GM13976 (cell line): ENCODE results near the gene GRIK2.

Source experiments
- DNase-seq: peaks from one replicate; pipeline ENCODE4 v3.0.0; 2012; ENCODE audit warnings: low spot score
- CTCF ChIP-seq: IDR thresholded peaks from 2 replicates; pipeline ENCODE4 v1.5.1; 2012; ENCODE audit warnings: borderline replicate concordance, mild to moderate bottlenecking; ENCODE audit not compliant: insufficient read depth; ENCODE audit errors: extremely low read depth, missing control alignments, control extremely low read depth
- in situ Hi-C: fragments of 300-500 bp; cut with MboI; formaldehyde crosslinking; loops from one replicate; pipeline ENCODE4 v1.12.0; 2022; ENCODE audit warnings: low sequenced_read_pairs, mixed read lengths, inconsistent platforms; ENCODE audit not compliant: unreplicated experiment

GRIK2 gene

DNA sequence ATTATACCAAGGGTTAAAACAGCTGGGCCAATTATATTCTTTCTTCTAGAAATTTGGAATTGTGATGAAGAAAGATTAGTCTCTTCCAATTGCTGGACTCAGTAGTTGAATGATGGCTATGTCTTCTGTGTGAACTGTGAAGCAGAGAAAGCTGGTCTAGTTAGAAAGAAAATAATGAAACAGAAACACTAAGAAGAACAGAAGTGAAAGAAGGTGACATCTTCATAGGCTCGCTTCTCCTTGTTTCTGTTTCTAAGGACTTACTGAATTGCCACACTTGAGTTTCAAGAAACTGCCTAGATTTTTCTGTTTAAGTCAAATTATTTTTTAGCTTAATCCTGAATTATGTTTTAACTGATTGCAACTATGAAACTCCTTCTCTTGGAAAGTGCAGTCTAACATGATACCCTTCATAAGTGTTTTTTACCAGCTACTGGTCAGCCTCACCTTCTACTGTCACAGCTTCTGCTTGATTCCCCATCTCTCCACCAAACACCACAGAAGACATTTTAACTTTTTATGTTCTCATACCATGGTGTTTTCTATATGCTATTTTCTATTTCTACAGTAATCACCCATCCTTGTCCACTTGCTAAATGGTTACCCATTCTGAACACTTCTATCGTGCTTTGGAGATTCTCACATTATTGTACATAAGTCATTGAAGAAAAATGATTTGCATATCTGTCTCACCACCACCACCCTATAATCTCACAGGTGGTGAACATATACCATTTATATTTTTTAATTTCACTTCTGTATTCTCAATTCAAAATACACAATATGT is 268.8 kb downstream of the GRIK2 start:
- TF ChIP-seq CTCF, result no peak
- DNase-seq, result peak; percentile 24
- in situ Hi-C loops, result no loop called here

GRCh38 chr6:101663100-101663499 is 269.6 kb downstream of the GRIK2 start:
- no peak for DNase-seq
- in situ Hi-C loops, result no loop called here
- no peak for TF ChIP-seq CTCF

- in situ Hi-C loops, result no loop called here
- no peak for DNase-seq
- no peak for TF ChIP-seq CTCF
Observed at GRCh38 chr6:101666256-101666655, 272.7 kb downstream of the GRIK2 start.

DNA sequence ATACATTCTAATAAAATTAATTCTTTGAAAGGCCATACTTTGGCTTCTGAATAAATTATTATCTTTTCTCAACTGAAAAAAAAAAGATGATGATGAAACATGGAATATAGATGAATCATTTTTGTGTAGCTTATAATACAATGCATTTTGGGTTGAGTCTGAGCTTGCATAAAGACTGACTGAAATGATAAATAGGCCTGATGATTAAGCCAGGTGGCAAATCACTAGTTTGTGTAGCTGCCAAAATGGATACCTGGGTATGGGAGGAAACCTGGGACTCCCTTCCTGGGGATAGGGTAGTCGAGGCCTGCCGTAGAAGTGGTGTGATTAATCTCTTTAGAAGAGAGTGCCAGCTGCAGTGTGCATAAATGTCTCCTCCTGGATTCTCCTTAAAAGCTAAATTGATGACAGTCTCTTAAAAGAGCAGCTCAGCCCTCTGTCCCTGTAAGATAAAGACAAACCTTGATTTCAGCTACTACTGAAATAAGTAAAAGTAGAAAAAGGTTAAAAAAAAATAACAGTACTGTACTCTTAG is 275.1 kb downstream of the GRIK2 start:
- in situ Hi-C loops, result no loop called here
- no peak for DNase-seq
- no peak for TF ChIP-seq CTCF

DNA sequence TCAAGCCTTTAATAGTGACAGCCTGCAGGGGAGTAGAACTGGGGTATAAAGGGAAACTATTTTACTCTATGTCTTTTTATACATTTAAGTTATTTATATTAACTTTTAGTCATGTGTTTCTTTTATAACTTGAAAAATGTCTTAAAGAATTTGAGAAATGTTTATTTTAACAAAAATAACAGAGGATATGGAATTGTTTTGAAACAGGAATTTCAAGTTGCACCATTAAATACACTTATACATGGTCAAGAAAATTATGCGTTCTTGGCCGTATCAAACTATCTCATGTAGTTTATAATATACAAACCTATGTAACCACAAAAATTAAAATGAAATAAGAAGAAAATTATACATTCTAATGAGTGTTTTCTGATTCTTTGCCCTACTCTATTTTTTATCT is 282.7 kb downstream of the GRIK2 start:
- no peak for DNase-seq
- in situ Hi-C loops, result no loop called here
- no peak for TF ChIP-seq CTCF

DNA sequence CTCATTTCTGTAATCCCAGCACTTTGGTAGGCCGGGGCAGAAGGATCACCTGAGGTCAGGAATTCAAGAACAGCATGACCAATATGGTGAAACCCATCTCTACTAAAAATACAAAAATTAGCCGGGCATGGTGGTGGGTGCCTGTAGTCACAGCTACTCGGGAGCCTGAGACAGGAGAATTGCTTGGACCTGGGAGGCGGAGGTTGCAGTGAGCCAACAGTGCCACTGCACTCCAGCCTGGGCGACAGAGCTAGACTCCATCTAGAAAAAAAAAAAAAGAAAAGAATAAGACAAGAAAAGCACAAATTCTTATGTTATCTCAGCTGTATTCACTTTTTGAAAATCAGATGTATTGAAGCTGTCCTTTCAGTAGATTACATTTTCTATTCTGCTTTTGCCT is 289.4 kb downstream of the GRIK2 start:
- no peak for TF ChIP-seq CTCF
- DNase-seq, result no peak
- in situ Hi-C loops, result no loop called here
